ENCODE results near the gene PRMT3. TPM values are rescaled to one million over a fixed set of nuclear protein-coding genes. Genes with fewer than 3 reads are reported as not detected.

PRMT3 gene
- polyA plus RNA-seq, 3 donors: 4.5 to 8.4 (median 6.1) TPM

DNA sequence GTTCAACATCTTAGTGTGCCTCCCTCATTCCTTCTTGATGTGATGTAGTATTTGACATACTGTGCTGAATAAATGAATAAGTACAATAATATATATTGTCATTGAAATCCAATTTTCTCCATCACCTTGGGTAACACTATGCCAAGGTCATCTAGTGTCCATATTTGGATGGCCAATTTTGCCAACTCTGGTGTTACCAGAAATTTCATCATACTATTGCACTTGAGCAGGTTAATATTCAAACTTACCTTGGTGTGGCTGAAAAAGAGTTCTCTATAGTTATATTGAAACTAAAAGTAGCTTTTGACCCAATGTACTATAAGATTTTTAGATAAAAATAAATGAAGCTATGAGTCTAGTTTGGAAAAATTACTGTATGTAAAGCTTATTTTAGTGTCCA lies 113.7 kb downstream of the PRMT3 start:
- intact Hi-C loops (cut with micrococcal nuclease): no loop called here

DNA sequence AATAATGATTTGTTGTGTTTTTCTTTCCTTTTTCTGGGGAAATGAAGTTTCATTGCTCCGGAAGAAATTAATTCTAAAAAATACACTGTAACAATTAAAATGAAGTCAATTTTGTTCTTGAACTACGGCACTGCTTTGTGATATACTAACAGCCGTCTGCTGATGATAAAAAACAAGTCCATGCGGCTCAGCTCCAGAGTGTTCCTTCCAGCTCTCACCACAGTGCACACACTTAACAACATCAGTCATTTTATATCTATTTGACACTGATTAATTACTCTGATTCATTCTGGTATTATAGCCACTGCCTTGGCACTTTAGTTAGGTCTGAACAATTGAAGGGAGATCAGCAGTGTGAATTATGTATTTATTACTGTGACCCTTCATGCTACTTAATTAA lies 114.5 kb downstream of the PRMT3 start:
- no peaks in the 10 kb centered on the region for H3K4me1 ChIP-seq (ENCODE audit: control insufficient read depth in 1 of 2, insufficient read depth in 2 of 2, low read length in 2 of 2)
- no peak overlapping the region for H2AFZ ChIP-seq (ENCODE audit: insufficient read depth, low read depth, low read length, poor library complexity, severe bottlenecking)
- peaks cover 26 to 27% of the 10 kb centered on the region in 2 donors for H3K36me3 Mint-ChIP-seq
- H3K9me3 Mint-ChIP-seq: no peaks in the 10 kb centered on the region
- H3K27me3 Mint-ChIP-seq (ENCODE audit: low read depth in 3 of 3): no peaks in the 10 kb centered on the region
- no peaks in the 10 kb centered on the region for H3K9me3 ChIP-seq (replicated peaks in 1 of 2; ENCODE audit: control insufficient read depth in 1 of 2, insufficient read depth in 1 of 2, low read length in 2 of 2)
- intact Hi-C loops (cut with micrococcal nuclease): no loop called here
- H3K4me2 ChIP-seq (replicated peaks; ENCODE audit: extremely low read depth, low read length, poor library complexity, severe bottlenecking): no peak overlapping the region
- TF ChIP-seq, protein P1, sequence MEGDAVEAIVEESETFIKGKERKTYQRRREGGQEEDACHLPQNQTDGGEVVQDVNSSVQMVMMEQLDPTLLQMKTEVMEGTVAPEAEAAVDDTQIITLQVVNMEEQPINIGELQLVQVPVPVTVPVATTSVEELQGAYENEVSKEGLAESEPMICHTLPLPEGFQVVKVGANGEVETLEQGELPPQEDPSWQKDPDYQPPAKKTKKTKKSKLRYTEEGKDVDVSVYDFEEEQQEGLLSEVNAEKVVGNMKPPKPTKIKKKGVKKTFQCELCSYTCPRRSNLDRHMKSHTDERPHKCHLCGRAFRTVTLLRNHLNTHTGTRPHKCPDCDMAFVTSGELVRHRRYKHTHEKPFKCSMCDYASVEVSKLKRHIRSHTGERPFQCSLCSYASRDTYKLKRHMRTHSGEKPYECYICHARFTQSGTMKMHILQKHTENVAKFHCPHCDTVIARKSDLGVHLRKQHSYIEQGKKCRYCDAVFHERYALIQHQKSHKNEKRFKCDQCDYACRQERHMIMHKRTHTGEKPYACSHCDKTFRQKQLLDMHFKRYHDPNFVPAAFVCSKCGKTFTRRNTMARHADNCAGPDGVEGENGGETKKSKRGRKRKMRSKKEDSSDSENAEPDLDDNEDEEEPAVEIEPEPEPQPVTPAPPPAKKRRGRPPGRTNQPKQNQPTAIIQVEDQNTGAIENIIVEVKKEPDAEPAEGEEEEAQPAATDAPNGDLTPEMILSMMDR (IDR thresholded peaks at IDR 0.05): no peak
- peaks cover 7 to 17% of the 10 kb centered on the region in 2 donors for H3K36me3 ChIP-seq (replicated peaks in 1 of 2; ENCODE audit: control insufficient read depth in 1 of 2, insufficient read depth in 2 of 2, low read length in 2 of 2)
- no peaks in the 10 kb centered on the region for H3K79me2 ChIP-seq (ENCODE audit: insufficient read depth, low read length)
- no peak for DNase-seq
- no peaks in the 10 kb centered on the region for H3K27me3 ChIP-seq (ENCODE audit: control insufficient read depth in 2 of 2, insufficient read depth in 2 of 2, low read length in 2 of 2)
- no peak overlapping the region for H3K27ac Mint-ChIP-seq
- H3K27ac ChIP-seq (ENCODE audit: low read depth in 1 of 2, low read length in 2 of 2): no peak overlapping the region
- H3K4me1 Mint-ChIP-seq: no peaks in the 10 kb centered on the region
- no peak overlapping the region for H3K4me3 Mint-ChIP-seq
- H3K4me3 ChIP-seq (replicated peaks in 1 of 3; ENCODE audit: low read depth in 2 of 3, low read length in 3 of 3): no peak overlapping the region
- 90% methylated on average over 3 of the region's 4 CpGs for WGBS (ENCODE audit: insufficient coverage)
- no peak overlapping the region for H3K9ac ChIP-seq (ENCODE audit: insufficient read depth, low read length, poor library complexity, severe bottlenecking)
- no peaks in the 10 kb centered on the region for H4K20me1 ChIP-seq (ENCODE audit: insufficient read depth, low read length)

More for the DNA sequence above, 113.7 kb downstream of the PRMT3 start:
- TF ChIP-seq, protein P1 (IDR thresholded peaks at IDR 0.05): no peak
- Histone ChIP-seq H3K4me3 (replicated peaks in 1 of 3; ENCODE audit: low read depth in 2 of 3, low read length in 3 of 3) (no peak overlapping the region), H3K27ac (ENCODE audit: low read depth in 1 of 2, low read length in 2 of 2) (no peak overlapping the region), H3K9ac (ENCODE audit: insufficient read depth, low read length, poor library complexity, severe bottlenecking) (no peak overlapping the region), H2AFZ (ENCODE audit: insufficient read depth, low read depth, low read length, poor library complexity, severe bottlenecking) (no peak overlapping the region), H3K79me2 (ENCODE audit: insufficient read depth, low read length) (no peaks in the 10 kb centered on the region), H3K36me3 (replicated peaks in 1 of 2; ENCODE audit: control insufficient read depth in 1 of 2, insufficient read depth in 2 of 2, low read length in 2 of 2) (peaks cover 7 to 24% of the 10 kb centered on the region in 2 donors), H3K27me3 (ENCODE audit: control insufficient read depth in 2 of 2, insufficient read depth in 2 of 2, low read length in 2 of 2) (no peaks in the 10 kb centered on the region), H3K9me3 (replicated peaks in 1 of 2; ENCODE audit: control insufficient read depth in 1 of 2, insufficient read depth in 1 of 2, low read length in 2 of 2) (no peaks in the 10 kb centered on the region), H3K4me2 (replicated peaks; ENCODE audit: extremely low read depth, low read length, poor library complexity, severe bottlenecking) (no peak overlapping the region), H4K20me1 (ENCODE audit: insufficient read depth, low read length) (no peaks in the 10 kb centered on the region), H3K4me1 (ENCODE audit: control insufficient read depth in 1 of 2, insufficient read depth in 2 of 2, low read length in 2 of 2) (no peaks in the 10 kb centered on the region)
- no peak for DNase-seq
- Mint-ChIP-seq H3K9me3 (no peaks in the 10 kb centered on the region), H3K36me3 (peaks cover 32 to 33% of the 10 kb centered on the region in 2 donors), H3K27me3 (ENCODE audit: low read depth in 3 of 3) (no peaks in the 10 kb centered on the region), H3K27ac (no peak overlapping the region), H3K4me3 (no peak overlapping the region), H3K4me1 (no peaks in the 10 kb centered on the region)
